ENCODE measurements around the gene SLC15A3.

SLC15A3 gene

GRCh38 chr11:60934790-60935605 lies 17.0 kb downstream of the SLC15A3 start:
- Histone ChIP-seq H2BK5ac (ENCODE audit: low read length) (peak overlapping the region; percentile 29), H2BK120ac (ENCODE audit: low read depth, low read length) (no peak overlapping the region), H3K9ac (ENCODE audit: low read depth, low read length, poor library complexity) (peak overlapping the region; percentile 53), H3K27ac (replicated peaks; ENCODE audit: low read length) (no peak overlapping the region), H3K4ac (ENCODE audit: low read length) (no peak overlapping the region), H4K91ac (ENCODE audit: low read depth, low read length, poor library complexity) (no peak overlapping the region), H3K9me3 (replicated peaks in 1 of 2; ENCODE audit: control insufficient read depth in 2 of 2, insufficient read depth in 1 of 2, low read depth in 1 of 2, low read length in 2 of 2) (no peaks in the 10 kb centered on the region), H3K4me2 (ENCODE audit: insufficient read depth, low read length, poor library complexity, severe bottlenecking) (no peak overlapping the region), H3K27me3 (ENCODE audit: control insufficient read depth in 3 of 3, insufficient read depth in 3 of 3, low read depth in 1 of 3, low read length in 3 of 3) (no peaks in the 10 kb centered on the region), H3K79me1 (ENCODE audit: low read depth, low read length) (peaks cover 3% of the 10 kb centered on the region), H3K23ac (ENCODE audit: low read depth, low read length, poor library complexity) (no peak overlapping the region), H3K4me1 (ENCODE audit: control insufficient read depth in 2 of 2, insufficient read depth in 1 of 2, low read depth in 1 of 2, low read length in 2 of 2) (peaks cover 2 to 8% of the 10 kb centered on the region in 2 donors), H2AFZ (ENCODE audit: low read length) (no peak overlapping the region), H4K8ac (ENCODE audit: low read depth, low read length) (no peak overlapping the region), H3K4me3 (ENCODE audit: low read length in 2 of 2) (no peak overlapping the region), H2AK5ac (ENCODE audit: low read depth, low read length) (no peak overlapping the region), H3K36me3 (replicated peaks in 1 of 2; ENCODE audit: control insufficient read depth in 2 of 2, insufficient read depth in 2 of 2, low read length in 2 of 2) (peaks cover 45 to 75% of the 10 kb centered on the region in 2 donors), H3K14ac (ENCODE audit: low read length) (no peak overlapping the region), H2BK15ac (ENCODE audit: low read length) (no peak overlapping the region), H2BK12ac (ENCODE audit: low read length) (no peak overlapping the region), H3K18ac (ENCODE audit: low read length) (no peak overlapping the region)
- no CpG with 5 or more reads among the region's 21 CpGs for WGBS, 2 donors (ENCODE audit: extremely low coverage in 2 of 2, insufficient read length in 2 of 2, insufficient replicate concordance in 1 of 2)
- no peak for DNase-seq (ENCODE audit: low spot score)

- no peak overlapping the region for H2BK12ac ChIP-seq (ENCODE audit: low read length)
- H3K36me3 ChIP-seq (replicated peaks in 1 of 2; ENCODE audit: control insufficient read depth in 2 of 2, insufficient read depth in 2 of 2, low read length in 2 of 2), result peaks cover 52 to 82% of the 10 kb centered on the region in 2 donors
- H3K23ac ChIP-seq (ENCODE audit: low read depth, low read length, poor library complexity), result no peak overlapping the region
- no peak overlapping the region for H2BK5ac ChIP-seq (ENCODE audit: low read length)
- no peak overlapping the region for H4K8ac ChIP-seq (ENCODE audit: low read depth, low read length)
- H3K4me1 ChIP-seq (ENCODE audit: control insufficient read depth in 2 of 2, insufficient read depth in 1 of 2, low read depth in 1 of 2, low read length in 2 of 2), result peaks cover 2 to 8% of the 10 kb centered on the region in 2 donors
- H4K91ac ChIP-seq (ENCODE audit: low read depth, low read length, poor library complexity), result no peak overlapping the region
- peak overlapping the region; percentile 3 for H3K9ac ChIP-seq (ENCODE audit: low read depth, low read length, poor library complexity)
- no peak overlapping the region for H3K14ac ChIP-seq (ENCODE audit: low read length)
- H3K27ac ChIP-seq (replicated peaks; ENCODE audit: low read length), result no peak overlapping the region
- no peak overlapping the region for H3K4me3 ChIP-seq (ENCODE audit: low read length in 2 of 2)
- no peak overlapping the region for H3K4me2 ChIP-seq (ENCODE audit: insufficient read depth, low read length, poor library complexity, severe bottlenecking)
- DNase-seq (ENCODE audit: low spot score), result no peak
- H3K4ac ChIP-seq (ENCODE audit: low read length), result no peak overlapping the region
- H3K9me3 ChIP-seq (replicated peaks in 1 of 2; ENCODE audit: control insufficient read depth in 2 of 2, insufficient read depth in 1 of 2, low read depth in 1 of 2, low read length in 2 of 2), result no peaks in the 10 kb centered on the region
- H3K79me1 ChIP-seq (ENCODE audit: low read depth, low read length), result peaks cover 3% of the 10 kb centered on the region
- H2AK5ac ChIP-seq (ENCODE audit: low read depth, low read length), result no peak overlapping the region
- H3K18ac ChIP-seq (ENCODE audit: low read length), result peak overlapping the region; percentile 21
- H2AFZ ChIP-seq (ENCODE audit: low read length), result no peak overlapping the region
- no peaks in the 10 kb centered on the region for H3K27me3 ChIP-seq (ENCODE audit: control insufficient read depth in 3 of 3, insufficient read depth in 3 of 3, low read depth in 1 of 3, low read length in 3 of 3)
- H2BK120ac ChIP-seq (ENCODE audit: low read depth, low read length), result no peak overlapping the region
- H2BK15ac ChIP-seq (ENCODE audit: low read length), result no peak overlapping the region
- WGBS, 2 donors (ENCODE audit: extremely low coverage in 2 of 2, insufficient read length in 2 of 2, insufficient replicate concordance in 1 of 2), result no CpG with 5 or more reads among the region's 57 CpGs
Measured at GRCh38 chr11:60934124-60934789, 17.7 kb downstream of the SLC15A3 start.

GRCh38 chr11:60933416-60934123 lies 18.4 kb downstream of the SLC15A3 start:
- Histone ChIP-seq H2BK12ac (ENCODE audit: low read length) (peak overlapping the region; percentile 48), H2BK15ac (ENCODE audit: low read length) (peak overlapping the region; percentile 78), H3K9me3 (replicated peaks in 1 of 2; ENCODE audit: control insufficient read depth in 2 of 2, insufficient read depth in 1 of 2, low read depth in 1 of 2, low read length in 2 of 2) (no peaks in the 10 kb centered on the region), H2BK120ac (ENCODE audit: low read depth, low read length) (no peak overlapping the region), H3K4me3 (ENCODE audit: low read length in 2 of 2) (no peak overlapping the region), H3K4me2 (ENCODE audit: insufficient read depth, low read length, poor library complexity, severe bottlenecking) (no peak overlapping the region), H3K4ac (ENCODE audit: low read length) (no peak overlapping the region), H3K27me3 (ENCODE audit: control insufficient read depth in 3 of 3, insufficient read depth in 3 of 3, low read depth in 1 of 3, low read length in 3 of 3) (no peaks in the 10 kb centered on the region), H3K4me1 (ENCODE audit: control insufficient read depth in 2 of 2, insufficient read depth in 1 of 2, low read depth in 1 of 2, low read length in 2 of 2) (peaks cover 2 to 6% of the 10 kb centered on the region in 2 donors), H3K14ac (ENCODE audit: low read length) (no peak overlapping the region), H3K18ac (ENCODE audit: low read length) (peak overlapping the region; percentile 21), H3K79me1 (ENCODE audit: low read depth, low read length) (peaks cover 3% of the 10 kb centered on the region), H2AK5ac (ENCODE audit: low read depth, low read length) (no peak overlapping the region), H4K91ac (ENCODE audit: low read depth, low read length, poor library complexity) (no peak overlapping the region), H4K8ac (ENCODE audit: low read depth, low read length) (peak overlapping the region; percentile 74), H3K9ac (ENCODE audit: low read depth, low read length, poor library complexity) (no peak overlapping the region), H2BK5ac (ENCODE audit: low read length) (no peak overlapping the region), H2AFZ (ENCODE audit: low read length) (no peak overlapping the region), H3K23ac (ENCODE audit: low read depth, low read length, poor library complexity) (peak overlapping the region; percentile 21), H3K36me3 (replicated peaks in 1 of 2; ENCODE audit: control insufficient read depth in 2 of 2, insufficient read depth in 2 of 2, low read length in 2 of 2) (peaks cover 59 to 89% of the 10 kb centered on the region in 2 donors), H3K27ac (replicated peaks; ENCODE audit: low read length) (no peak overlapping the region)
- DNase-seq (ENCODE audit: low spot score), result no peak
- no CpG with 5 or more reads among the region's 37 CpGs for WGBS, 2 donors (ENCODE audit: extremely low coverage in 2 of 2, insufficient read length in 2 of 2, insufficient replicate concordance in 1 of 2)

Data from neuronal stem cell (in vitro differentiated cells).